Measurements from ENCODE around the gene PDPK1.

Gene PDPK1

DNA sequence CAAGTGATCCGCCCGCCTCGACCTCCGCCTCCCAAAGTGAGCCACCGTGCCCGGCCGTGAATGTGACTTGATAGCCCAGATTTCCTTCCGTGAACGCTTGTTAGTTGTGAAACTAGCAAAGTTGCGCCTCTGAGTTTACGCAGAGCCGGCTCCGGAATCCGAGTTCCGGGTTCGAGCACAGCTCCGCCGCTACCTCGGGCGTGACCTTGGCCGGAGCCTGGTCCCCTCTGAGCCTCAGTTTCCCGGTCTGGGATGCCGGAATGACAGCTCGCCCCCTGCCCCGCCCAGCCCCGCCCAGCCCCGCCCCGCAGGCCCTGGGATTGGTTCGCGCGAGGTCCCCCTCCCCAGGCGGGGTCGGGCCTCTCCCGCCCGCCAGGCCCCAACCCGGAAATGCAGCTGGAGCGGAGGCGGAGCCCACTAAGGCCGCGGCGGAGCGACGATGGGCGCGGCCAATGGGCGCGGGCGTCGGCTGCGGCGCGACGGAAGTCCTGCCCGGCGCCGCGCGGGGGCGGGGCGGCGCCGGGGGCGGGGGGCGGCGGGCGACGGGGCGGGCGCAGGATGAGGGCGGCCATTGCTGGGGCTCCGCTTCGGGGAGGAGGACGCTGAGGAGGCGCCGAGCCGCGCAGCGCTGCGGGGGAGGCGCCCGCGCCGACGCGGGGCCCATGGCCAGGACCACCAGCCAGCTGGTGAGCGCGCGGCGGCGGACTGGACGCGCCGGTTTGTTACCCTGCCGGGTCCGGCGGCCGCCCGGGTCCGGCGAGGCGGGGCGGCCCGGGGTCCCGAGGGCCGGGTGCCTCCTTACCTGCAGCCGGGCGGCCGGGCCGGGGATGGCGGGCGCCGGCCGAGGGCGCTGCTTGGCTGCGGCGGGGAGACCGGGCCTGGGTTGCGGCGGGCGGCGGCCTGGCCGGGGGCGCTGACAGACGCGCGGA is at the start of gene PDPK1:
PDPK1 (plus strand) TSS at position 571 of the 929 bp plus-strand sequence; CDS start at position 663, 92 bp downstream.
- DNase-seq = peak; percentile 48

DNA sequence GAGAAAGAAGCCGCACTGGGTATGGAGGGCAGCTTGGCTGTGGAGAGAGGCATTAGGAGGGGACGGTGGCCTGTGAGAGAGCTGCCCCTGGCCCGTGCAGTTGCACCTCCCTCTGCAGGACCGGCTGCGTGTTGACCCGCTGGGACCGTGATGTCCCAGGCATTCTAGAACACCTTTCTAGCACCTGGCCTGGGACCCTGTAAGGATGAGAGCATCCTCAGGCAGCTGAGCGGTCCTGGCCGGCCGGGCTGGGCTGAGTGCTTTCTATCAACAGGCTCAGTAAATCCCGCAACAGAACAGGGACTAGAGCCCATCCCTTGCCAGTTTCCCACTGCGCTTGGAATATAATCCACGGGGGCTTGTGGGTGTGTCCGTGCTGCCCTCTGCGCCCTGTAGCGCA is 48.2 kb upstream of the PDPK1 start:
- no peak for DNase-seq

DNA sequence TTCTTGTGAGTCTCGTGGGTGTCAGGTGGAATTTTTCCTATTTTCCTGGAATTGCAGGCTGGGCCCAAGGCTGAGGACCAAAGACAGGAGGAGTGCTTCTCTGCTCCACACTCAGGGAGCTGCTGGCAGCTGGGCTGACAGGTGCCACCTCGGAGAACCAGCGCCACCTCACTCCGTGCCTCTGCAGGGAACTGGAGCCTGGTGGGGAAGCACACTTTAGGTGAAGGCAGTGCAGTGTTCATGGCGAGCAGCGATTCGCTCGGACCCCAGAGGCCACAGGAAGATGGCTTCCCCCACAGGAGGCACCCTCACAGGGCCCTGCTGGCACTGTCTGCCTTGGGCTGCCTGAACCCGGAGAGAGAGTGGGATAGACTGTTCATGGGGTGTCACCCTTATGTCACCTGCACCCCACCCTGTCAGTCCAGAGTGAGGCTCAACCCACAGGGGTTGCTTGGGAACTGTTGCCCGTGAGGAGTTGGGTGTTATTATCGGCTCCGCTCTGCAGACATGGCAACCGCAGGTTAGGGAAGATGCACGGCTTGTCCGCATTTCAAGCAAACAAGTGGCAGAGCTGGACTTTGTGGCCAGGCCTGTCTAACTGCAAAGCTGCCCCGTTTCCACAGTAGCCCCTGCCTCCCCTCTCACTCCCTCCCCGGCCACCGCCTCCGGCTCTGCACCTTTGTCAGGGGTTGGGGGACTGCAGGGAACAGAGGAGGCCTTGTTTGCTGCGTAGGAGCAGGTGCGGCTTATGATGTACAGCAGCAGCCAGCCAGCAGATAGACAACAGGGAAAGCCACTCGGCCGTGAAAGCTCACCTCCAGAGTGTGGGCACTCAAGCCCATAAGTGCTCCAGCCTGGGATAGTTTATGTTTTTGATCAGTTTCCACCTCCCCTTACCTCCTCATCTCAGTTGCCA is 47.4 kb upstream of the PDPK1 start:
- DNase-seq = no peak

DNA sequence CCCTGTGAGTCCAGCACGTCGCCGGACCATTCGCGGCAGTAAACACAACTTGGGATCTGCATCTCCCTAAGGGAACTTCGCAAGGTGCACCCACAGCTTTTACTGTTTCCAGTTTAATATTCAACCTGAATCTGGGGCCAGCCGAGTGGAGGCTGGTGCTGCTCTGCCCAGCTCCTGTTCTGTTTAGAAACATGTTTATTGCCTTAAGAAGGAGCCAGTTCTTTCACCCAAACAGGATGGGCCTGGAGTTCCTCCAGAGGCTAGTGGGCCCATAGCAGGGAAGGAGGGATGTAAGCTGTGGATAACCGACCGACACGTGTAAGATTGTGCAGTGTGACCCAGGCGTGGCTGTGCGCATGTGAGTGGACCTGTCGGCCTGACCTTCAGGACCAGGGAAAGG is 45.5 kb upstream of the PDPK1 start:
- DNase-seq = no peak

DNA sequence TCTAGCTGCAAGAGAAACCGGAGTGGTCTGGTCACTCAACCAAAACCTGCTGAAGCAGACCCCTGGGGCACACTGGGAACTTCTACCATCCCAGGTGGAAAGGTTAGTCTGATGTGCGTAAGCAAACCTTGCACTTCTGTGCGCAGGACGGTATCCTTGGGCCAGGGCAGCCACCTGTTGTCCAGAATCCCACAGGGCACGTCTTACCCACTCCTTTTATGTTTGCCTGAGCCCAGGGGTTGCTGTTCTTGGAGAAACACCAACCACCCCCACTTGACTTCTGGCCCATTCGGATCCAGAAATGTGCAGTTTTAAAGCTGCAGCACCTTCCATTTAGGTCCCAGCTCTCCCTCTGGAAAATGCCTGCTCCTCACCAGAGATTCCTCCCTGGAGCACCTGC is 44.2 kb upstream of the PDPK1 start:
- no peak for DNase-seq

DNA sequence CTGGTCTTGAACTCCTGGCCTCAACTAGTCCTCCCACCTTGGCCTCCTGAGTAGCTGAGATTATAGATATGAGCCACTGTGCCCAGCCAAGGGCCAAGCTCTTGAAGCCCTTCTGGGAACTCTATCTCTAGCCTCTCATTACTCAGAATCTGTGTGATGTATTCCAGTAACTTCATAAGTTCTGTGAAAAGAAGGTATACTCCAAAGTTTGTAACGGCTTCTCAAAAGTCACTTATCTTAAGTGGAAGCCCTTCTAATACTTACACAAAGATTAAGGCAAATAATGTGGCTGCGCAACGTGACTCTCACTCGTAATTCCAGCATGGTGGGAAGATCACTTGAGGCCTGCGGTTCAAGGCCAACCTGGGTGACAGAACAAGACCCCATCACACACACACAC is 43.2 kb upstream of the PDPK1 start:
- no peak for DNase-seq

DNA sequence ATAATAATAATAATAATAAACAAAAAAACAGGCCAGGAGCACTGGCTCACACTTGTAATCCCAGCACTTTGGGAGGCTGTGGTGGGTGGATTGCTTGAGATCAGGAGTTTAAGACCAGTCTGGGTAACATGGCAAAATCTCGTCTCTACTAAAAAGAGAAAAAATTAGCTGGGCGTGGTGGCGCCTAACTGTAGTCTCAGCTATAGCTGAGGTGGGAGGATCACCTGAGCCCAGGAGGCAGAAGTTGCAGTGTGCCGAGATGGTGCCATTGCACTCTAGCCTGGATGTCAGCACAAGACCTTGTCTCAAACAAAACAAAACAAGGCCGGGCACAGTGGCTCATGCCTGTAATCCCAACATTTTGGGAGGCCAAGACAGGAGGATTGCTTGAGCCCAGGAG is 42.8 kb upstream of the PDPK1 start:
- DNase-seq = no peak

DNA sequence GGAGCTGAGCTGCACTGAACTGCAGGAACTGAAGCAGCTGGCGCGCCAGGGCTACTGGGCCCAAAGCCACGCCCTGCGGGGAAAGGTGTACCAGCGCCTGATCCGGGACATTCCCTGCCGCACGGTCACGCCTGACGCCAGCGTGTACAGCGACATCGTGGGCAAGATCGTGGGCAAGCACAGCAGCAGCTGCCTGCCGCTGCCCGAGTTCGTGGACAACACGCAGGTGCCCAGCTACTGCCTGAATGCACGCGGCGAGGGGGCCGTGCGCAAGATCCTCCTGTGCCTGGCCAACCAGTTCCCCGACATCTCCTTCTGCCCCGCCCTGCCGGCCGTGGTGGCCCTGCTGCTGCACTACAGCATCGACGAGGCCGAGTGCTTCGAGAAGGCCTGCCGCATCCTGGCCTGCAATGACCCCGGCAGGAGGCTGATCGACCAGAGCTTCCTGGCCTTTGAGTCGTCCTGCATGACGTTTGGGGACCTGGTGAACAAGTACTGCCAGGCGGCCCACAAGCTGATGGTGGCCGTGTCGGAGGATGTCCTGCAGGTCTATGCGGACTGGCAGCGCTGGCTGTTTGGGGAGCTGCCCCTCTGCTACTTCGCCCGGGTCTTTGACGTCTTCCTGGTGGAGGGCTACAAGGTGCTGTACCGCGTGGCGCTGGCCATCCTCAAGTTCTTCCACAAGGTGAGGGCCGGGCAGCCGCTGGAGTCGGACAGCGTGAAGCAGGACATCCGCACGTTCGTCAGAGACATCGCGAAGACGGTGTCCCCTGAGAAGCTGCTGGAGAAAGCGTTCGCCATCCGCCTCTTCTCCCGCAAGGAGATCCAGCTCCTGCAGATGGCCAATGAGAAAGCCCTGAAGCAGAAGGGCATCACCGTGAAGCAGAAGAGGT is 41.4 kb upstream of the PDPK1 start:
- DNase-seq = no peak

DNA sequence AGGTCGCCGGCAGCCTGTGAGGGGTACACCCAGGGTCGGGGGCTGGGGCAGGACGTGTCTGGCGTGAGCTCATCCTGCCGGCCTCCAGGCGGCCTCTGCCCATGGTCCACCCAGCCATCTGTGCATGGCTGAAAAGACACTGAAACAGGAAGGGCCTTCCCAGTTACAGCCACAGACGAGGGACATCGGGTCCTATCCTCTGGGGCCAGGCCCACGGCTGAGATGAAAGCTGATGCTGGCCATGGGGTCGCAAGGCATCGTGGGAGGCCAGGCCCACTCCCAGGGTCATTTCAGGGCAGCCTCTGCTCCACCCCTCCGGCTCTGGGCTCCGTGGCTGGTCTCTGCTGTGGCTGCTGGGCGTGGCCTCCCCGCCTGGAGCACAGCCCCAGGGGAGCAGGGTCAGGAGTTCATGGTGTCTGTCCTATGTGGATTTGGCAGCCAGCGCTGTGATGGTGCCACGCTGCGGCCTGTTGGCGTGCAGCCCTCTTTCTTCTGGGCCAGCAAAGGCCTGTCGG is 40.6 kb upstream of the PDPK1 start:
- no peak for DNase-seq

DNA sequence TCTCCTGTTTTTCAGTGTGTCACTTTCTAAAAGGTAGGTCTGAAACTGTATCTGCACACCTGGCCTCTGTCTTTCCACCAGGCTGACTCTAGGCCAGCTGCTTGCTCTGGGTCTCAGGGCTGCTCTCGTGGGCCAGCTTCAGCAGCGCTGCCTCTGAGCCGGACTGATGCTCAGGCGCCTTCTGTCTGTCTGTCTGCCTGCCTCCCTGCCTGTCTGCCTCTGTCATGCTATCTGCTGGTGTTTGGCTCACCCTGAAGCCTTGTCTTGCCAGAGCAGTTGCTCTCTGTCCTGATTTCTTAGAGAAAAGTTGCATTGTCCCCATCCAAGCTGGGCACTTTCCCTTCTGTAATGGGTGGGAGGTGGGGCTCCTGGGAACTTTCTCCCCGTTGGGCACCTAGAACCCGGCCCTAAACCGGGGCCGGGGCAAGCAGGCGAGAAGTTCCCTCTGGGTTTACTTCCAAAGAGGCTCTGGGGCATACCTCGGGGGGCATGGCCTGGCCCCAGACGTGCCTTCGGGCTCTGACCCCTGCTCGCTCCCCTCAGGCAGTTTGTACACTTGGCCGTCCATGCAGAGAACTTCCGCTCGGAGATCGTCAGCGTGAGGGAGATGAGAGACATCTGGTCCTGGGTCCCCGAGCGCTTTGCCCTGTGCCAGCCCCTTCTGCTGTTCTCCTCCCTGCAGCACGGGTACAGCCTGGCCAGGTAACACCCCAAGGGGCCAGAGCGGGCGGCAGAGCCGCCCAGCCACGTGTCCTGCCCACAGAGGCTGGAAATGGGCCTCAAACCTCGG is 39.9 kb upstream of the PDPK1 start:
- no peak for DNase-seq

DNA sequence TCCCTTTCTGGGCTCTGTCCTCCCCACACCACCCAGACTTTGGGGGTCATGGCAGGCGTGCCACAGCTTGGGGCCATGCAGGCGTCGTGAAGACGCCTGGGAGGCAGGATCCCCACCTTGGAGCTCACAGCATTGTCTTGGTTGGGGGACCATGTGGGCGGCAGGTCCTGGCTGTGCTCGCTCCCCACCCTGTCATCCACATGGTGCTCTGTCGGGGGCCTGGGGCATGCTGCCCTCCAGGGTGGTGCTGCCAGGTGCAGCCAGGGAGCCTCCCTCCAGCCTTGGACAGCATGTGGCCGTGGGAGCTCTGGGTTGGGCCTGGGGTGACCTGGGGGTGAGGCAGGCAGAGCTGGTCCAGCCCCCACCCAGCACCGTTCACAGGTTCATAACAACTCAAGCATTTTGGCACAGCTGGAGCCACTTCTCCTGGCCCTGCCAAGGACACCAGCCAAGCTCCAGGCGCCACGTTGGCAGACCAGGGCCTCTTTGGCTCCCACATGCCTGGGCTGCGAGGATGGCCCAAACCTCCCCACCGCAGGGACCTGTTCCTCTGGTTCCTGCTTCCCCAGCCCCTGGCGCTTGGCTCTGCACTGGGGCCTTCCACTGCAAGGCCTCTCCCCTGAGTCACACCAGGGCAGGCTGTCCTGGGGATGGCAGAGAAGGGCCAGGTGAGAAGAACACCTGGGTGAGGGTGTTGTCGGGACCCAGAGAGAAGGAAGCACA is 39.1 kb upstream of the PDPK1 start:
- DNase-seq = no peak

DNA sequence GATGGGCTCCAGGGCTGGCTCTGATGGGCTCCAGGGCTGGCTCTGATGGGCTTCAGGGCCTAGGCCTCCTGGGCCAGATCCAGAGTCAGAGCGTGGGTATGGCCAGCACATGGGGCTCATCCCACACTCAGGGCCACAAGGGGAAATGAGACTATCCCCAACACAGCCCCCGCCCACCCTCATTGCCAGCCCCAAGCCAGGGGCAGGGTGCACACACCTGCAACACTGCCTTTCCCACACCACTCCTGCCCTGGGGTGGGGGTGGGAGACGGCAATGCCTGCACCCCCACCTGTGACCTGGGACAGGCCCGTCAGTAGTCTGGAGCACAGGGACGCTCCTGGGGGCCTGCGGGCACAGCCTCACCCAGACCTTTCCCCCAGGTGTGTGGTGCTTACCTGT is 38.4 kb upstream of the PDPK1 start:
- DNase-seq = no peak

DNA sequence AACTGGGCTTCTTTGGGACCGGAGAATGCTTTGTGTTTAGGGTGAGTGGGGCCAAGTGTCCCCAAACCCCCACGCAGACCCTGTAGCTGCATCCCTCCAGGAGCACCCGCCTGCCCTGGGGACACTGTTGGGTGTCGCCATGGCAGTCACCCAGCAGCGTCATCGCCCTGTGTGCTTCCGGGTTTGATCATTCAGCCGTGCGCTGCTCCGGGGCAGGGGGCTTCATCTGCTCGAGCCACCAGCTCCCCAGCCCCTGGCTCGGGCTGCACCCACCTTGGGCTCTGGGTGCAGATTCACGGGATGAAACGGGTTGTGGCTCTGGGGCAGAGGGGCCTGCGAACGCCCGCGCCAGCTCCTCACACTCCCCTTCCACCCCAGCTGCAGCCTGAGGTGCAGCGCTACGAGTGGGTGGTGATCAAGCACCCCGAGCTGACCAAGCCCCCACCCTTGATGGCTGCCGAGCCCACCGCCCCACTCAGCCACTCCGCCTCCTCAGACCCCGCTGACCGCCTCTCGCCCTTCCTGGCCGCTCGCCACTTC is 37.9 kb upstream of the PDPK1 start:
- no peak for DNase-seq

DNA sequence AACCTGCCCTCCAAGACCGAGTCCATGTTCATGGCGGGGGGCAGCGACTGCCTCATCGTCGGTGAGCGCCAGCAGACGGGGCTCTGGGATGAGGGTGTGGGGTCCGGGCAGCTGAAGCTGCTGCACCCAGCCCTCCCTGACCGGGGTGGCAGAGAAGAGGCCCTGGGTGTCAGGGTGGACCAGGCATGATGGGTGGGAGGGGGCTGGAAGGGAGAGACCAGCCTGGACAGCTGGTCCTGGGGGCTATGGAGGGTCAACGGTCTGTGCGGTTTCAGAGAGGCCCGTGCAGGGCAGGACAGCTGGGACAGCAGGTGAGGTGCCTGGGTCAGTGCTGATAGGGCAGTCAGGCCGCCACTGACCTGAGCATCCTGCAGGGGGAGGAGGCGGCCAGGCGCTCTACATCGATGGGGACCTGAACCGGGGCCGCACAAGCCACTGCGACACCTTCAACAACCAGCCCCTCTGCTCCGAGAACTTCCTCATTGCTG is 37.3 kb upstream of the PDPK1 start:
- no peak for DNase-seq

DNA sequence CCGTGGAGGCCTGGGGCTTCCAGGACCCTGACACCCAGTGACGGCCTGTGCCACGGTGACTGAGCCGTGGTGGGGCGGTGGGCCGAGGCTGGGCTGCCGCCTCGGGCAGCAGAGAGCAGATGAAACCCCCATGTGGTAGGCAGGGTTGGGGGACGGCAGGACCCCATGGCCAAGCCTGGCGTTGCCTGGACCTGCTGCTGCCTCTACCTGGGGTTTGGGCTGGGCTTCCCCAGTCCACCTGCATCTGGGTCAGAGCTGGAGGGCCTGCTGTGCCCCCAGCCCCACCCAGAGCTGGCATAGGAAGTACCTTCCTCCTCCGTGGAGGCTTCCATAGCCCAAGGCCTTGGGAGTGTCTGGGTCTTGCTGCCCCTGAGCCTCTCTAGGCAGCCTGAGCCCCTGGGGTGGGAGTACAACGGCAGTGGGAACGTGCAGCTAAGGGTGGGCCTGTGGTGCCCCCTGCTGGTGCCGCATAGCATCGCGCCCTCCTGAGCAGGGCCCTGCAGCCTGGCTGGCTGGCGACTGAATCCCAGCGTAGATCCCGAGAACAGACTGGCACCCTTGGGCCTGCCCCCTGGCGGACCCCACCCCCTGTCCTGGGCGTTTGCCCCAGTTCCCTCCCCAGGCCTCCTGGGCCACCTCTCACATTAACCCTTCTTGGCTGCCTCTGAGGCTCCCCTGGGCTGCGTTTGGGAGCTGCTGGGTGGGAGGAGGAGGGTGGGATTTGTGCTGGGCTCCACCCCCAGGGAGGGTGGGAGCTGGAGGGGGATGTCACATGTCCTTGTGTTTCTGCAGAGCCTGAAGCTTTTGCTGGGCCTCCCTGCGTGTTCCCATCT is 36.7 kb upstream of the PDPK1 start:
- DNase-seq = peak; percentile 38

DNA sequence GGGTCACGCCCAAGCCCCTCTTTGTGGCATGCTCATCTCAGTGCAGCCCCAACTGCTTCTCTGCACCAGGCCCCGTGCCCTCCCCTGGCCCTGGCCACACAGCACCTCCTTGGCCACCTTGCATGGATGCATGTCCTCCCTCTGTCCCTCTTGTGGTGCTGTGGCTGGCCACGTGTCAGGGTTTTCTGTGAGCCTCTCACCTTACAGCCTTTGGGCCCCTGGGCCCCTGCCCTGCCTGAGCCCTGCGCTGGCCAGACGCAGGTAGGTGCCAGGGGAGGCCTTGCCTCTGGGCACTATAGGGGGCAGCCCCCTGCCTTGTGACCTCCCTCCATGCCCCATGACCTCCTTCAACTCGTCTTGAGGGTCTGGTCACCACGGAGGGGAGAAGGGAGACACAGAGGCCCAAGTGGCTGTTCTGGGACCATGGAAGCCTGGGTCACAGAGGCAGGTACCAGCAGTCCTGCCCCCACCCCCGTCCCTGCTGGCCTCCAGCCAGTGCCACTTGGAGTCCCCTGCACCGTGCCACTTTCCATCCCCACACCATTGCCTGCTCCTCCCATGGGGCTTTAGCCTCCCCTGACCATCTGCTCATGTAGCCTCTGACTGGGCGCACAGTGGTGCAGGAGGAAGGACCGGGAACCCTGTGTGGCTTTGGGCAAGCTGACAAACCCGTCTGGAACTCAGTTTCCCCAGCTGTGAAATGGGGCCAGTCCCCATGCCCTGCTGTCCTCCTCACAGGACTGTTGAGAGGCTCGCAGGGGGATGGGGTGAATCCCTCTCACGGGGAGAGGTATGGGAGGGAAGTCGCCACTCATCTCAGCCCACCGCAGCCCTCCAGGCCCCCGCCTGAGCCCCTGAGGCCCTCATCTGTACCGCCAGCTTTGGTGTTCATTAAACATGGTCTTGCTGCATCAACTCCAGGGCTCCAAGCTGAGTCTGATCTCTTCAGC is 35.6 kb upstream of the PDPK1 start:
- DNase-seq = no peak

DNA sequence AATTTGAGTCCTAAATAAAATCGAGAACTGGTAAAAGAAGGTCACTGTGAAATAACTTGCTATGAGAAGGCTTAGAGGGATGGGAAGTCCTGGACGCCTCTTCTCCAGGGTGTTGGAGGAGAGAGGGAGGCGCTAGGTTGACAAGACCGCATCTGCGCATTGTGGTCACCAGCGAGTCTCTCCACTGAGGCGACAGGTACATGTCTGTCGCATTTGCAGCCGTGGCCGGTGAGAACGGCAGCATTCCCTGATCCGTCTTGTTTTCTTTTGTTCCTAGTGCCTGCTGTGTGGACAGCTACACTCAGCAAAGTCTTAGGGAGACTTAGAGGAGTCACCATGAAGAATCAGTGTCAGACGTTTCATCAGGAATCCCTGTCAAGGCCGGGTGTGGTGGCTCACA is 32.1 kb upstream of the PDPK1 start:
- no peak for DNase-seq

DNA sequence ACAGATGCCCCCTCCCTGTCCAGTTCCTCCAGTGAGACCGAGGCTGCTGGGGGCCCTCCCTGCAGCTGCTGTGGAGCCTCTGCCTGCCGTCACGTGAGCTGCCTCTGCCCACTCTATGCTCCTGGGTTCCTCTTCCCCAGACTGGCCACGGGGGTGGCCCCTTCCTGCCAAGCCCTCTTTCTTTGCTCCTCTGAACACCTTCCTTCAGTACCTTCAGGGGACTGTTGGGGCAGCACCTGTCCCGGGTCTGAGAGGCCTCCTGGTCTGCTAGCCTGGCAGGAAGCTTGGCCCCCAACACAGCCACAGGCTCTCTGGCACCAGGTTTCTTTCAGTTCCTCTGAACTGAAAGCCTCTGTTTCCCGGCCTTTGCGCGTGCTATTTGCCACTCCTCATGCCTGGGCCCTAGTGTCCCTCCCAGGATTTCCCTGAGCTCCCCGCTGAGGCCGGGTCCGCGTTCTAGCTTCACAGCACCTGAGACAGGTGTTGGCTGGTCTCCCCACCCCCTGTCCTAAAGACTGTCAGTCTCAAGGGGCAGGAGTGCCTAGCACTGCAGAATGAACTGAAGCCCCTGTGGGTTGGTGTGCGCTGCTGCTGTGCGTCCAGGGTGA is 30.7 kb upstream of the PDPK1 start:
- DNase-seq = no peak
